ENCODE measurements around the gene HLA-DOA. TPM values are rescaled to one million over a fixed set of nuclear protein-coding genes. Genes with fewer than 3 reads are reported as not detected.
A peak's percentile ranks its signal among the peaks of the same experiment; 100 is the strongest.

HLA-DOA gene
- polyA plus RNA-seq, 5 donors = 1.7 to 3.6 (median 2.8) TPM

DNA sequence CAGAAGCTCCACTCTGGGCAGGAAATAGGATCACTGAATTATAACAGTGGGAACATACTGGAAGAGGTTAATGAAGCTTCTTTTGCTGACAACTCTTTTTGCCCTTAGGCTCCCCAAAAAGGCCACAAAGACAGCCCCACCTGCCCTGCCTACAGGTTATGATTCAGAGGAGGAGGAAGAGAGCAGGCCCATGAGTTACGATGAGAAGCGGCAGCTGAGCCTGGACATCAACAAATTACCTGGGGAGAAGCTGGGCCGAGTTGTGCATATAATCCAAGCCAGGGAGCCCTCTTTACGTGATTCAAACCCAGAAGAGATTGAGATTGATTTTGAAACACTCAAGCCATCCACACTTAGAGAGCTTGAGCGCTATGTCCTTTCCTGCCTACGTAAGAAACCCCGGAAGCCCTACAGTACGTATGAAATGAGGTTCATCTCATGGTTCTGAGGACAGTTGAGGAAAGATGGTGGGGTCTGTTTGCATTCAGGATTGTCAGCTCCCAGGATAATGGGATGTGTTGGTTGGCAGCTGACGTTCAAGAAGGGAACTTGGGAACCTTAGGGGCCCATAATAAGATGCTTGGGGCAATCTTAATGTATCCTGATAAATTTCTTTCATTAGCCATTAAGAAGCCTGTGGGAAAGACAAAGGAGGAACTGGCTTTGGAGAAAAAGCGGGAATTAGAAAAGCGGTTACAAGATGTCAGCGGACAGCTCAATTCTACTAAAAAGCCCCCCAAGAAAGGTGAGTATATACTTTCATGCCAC, 29.5 kb downstream of the HLA-DOA start:
- no peak for DNase-seq

DNA sequence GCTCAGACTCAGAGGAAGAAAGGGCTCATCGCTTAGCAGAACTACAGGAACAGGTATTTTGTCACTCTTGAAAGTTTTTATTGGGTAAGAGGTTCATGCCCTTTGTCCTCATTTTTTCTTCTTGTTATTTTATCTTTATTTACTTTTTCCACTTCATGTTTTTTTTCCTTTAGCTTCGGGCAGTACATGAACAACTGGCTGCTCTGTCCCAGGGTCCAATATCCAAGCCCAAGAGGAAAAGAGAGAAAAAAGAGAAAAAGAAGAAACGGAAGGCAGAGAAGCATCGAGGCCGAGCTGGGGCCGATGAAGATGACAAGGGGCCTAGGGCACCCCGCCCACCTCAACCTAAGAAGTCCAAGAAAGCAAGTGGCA, 31.5 kb downstream of the HLA-DOA start:
- DNase-seq = no peak

GRCh38 chr6:32977272-32977952, 32.0 kb downstream of the HLA-DOA start:
- DNase-seq = no peak

DNA sequence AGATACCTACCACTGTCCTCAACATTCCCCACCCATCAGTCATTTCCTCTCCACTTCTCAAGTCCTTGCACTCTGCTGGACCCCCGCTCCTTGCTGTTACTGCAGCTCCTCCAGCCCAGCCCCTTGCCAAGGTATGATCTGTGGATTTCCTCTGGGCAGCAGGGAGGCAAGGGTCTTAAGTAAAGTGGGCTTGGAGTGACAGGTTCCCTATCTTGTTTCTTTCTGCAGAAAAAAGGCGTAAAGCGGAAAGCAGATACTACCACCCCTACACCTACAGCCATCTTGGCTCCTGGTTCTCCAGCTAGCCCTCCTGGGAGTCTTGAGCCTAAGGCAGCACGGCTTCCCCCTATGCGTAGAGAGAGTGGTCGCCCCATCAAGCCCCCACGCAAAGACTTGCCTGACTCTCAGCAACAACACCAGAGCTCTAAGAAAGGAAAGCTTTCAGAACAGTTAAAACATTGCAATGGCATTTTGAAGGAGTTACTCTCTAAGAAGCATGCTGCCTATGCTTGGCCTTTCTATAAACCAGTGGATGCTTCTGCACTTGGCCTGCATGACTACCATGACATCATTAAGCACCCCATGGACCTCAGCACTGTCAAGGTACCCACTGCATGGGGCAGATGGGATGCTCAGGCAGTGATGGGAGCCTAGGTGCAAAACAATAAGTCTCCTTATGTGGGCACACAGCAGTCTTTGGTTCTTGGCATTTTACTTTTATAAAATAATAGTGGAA, 32.9 kb downstream of the HLA-DOA start:
- DNase-seq = no peak

DNA sequence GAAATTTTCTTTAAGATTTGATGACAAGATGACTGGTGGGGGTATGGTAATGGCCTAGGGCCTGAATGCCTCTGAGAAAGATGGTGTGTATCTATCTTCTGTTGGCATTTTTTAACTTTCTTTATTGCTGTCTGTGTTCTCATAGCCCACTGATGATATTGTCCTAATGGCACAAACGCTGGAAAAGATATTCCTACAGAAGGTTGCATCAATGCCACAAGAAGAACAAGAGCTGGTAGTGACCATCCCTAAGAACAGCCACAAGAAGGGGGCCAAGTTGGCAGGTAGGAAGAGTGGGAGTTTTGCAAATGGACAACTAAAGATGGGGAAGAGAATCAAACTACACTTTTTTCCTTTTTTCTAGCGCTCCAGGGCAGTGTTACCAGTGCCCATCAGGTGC, 33.5 kb downstream of the HLA-DOA start:
- DNase-seq = no peak

DNA sequence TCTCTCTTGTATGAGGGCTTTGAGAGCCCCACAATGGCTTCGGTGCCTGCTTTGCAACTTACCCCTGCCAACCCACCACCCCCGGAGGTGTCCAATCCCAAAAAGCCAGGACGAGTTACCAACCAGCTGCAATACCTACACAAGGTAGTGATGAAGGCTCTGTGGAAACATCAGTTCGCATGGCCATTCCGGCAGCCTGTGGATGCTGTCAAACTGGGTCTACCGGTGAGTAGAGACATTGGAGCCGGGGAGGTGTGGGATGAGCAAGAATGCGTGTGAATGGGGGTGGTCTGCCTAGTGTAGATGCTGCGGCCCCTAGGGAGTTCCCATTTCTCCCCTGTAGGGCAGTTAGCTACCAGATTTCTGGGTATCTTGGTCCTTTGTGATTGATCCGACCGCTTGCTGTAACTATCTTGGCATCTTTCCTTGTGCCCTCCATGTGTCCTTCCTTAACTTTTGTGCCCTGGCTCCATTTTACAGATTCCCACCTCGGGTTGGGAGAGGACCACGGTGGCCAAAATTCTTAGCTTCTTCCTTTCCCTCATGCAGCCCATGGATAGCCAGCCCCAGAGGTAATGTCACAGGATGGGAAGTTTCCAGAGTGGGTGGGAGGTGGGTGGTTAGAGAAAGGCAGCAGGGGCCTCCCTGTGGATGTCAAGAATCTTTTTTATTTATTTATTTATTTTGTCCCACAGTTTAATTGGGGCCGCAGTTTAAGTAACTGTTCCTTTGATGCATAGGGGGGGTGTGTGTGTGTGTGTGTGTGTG, 34.7 kb downstream of the HLA-DOA start:
- no peak for DNase-seq

DNA sequence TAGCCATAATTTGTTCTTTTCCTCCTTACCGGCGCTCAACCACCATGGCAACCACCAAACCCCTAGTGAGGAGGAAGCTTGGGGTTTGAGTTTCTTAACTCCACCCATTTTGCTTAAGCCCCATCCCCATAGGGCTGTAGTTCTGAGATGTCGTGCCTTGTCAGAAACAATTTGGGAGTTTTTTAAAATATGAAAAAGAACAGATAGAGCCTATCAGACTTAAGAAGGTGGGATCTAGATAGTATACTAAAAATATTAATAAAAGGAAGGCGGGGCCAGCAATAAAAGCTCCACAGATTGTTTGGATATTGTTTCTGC, 35.4 kb downstream of the HLA-DOA start:
- DNase-seq = no peak

DNA sequence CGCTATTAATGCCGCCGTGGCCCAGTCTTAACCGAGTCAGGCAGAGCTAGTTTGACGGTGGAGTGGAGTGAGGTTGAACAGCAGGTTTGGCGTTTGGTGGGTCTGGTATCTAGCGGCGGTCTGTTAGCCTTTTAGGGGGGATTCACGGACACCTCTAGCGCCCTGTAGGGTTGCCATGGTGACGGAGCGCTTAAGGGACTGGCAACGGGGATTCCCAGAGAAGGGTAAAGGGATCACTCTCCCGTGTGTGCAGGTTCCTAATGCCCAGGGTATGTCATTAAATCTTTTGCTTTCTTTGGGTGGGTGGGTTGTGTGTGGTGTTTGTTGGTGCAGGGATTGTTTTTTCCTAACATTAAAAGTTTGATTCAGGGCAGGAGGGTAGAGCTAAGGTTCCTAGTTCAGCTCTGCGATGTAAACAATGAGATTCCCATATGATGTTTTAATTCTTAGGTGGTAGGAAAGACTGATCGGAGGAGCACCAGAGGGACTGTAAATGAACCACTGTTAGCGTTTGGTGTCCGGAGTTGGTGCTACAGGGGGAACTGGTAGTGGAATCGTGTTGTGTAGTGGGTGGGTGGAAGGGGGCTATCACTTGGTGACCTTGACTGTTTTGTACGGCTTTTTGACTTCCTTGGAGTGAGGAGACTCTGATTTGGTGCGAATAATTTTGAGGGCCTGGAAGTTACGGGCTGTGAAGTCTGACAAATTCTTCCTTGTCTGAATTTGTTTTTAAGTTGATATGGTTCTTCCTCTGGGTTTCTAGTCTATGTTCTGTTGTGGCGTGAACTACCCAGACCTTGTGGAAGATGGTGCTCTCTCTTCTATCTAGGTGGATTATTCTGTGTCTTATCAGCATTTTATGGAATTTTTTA, 36.0 kb downstream of the HLA-DOA start:
- DNase-seq = no peak

GRCh38 chr6:32972353-32973143, 36.8 kb downstream of the HLA-DOA start:
- no peak for DNase-seq

GRCh38 chr6:32971581-32972352, 37.6 kb downstream of the HLA-DOA start:
- DNase-seq = peak; percentile 100

GRCh38 chr6:32971242-32971580, 38.2 kb downstream of the HLA-DOA start:
- no peak for DNase-seq

- peak; percentile 86 to 88 for DNase-seq
Measured at GRCh38 chr6:32970413-32971241, 38.8 kb downstream of the HLA-DOA start.

GRCh38 chr6:32969685-32970412, 39.5 kb downstream of the HLA-DOA start:
- DNase-seq = peak; percentile 84

DNA sequence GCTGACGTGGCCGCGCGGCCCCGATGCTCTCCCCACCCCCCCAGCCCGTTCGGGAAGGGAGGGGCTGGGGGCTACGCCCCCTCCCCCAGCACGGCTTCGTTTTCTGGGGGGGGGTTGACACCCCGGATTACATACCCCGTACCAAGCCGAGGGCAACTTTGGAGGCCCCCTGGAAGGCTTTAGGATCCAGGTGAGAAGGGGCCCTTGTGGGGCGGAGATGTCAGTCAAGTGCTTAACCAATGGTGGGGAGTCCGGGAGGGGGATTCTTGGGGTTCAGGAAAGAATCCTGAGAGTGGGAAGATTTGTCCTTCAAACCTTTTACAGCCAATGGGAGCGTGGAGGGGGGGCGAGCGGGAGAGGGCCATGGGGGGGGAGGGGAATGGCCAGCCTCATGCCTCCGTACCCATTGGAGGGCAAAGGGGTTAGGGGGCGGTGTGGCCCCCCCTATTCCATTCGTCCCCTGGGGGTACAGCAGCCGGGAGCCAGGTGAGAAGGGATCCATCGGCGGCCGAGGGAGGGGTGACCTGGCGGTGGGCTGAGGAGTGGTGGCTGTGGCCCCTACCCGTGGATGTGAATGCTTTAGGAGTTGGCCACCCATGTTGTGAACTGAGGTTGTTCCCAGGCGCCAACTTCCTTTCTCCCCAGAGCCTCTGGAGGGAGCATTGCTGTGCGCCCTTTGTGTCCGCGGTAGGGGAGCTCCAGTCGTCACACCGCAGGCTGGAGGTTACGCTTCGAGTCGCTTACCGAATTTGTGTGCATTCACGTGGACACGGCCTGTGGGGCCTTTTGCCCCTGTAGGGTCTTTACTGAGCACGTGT, 40.3 kb downstream of the HLA-DOA start:
- peak; percentile 65 to 72 for DNase-seq

DNA sequence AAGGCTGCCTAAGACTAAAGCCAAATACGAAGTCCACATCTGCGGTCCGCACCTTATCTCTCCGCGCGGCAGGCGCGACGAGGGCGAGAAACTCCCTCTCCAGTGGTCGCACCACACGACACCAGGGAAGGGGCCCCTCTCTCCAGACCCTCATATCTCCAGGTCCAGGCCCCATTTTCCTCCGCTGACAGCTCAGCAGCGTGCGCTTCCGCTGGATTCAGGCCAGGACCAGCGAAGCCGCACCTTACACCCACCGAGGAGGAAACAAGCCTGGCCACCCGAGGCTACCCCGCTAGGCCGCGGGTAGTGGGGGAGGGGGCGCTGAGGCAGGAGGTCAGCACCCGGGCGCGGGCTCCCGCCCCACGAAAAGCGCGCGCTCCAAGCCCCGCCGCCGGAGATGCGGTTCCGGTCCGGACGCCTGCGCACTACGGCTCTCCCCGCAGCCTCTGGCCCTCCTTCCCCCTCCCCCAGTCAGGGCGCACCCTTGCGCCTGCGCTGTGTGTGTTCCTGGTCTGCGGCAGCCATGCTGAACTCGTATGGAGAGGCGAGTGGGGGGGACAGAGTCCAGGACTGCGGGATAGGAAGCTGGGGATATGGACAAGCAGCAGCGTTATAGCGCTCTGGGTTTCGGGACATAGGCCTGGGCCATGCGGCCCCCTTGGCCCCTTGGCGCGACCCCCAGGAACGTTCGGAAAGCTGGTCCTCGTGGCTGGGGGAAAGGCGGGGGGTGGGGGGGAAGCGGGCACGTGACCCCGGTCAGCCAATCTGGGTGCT, 41.1 kb downstream of the HLA-DOA start, which contains the start of gene BRD2:
BRD2 (plus strand) TSS at position 502 of the 774 bp plus-strand sequence. CDS start 4,305 bp downstream, outside the sequence.
- DNase-seq = peak; percentile 98 to 99

Data from right lung (tissue), 5 donors.